K562 (cell line): ENCODE results near the gene KLK5. TPM values are rescaled to one million over a fixed set of nuclear protein-coding genes. Genes with fewer than 3 reads are reported as not detected.

Source experiments
- ATAC-seq: fragments of 200-7000 bp; cut with Tn5 transposase; 3 replicates; pipeline ENCODE4 v1.9.1; 2020; ENCODE audit warnings: moderate library complexity
- BruUV-seq: library from RNA; stranded (reverse); fragments of 400-500 nt; replicated peaks from 2 replicates; lab custom pipeline; 2021; lab: Mats Ljungman, UMichigan
- CTCF ChIA-PET: fragments of 300-600 bp; formaldehyde crosslinking; extraction: SDS; loops from one replicate; lab custom pipeline; 2021; ENCODE audit warnings: low intra/inter-chr PET ratio; lab: Yijun Ruan, JAX
- POLR2A ChIA-PET: fragments of 300-600, 350-650 bp; sonication (Branson Sonifier 250); formaldehyde crosslinking; extraction: SDS; loops from one replicate; lab custom pipeline; 2021; ENCODE audit warnings: antibody characterized with exemption, inconsistent platforms; lab: Yijun Ruan, JAX
- DNase-seq, 4 experiments: peaks; one replicate each; pipeline versions ENCODE4 v3.0.0 to v3.0.0-alpha.2; 2011 to 2018; ENCODE audit warnings: low spot score in 3 of 4, mixed read lengths in 3 of 4; ENCODE audit errors: extremely low read depth in 1 of 4
- FAIRE-seq: peaks from 2 replicates; lab custom pipeline; 2011; peaks lifted over from hg19 to GRCh38; lab: Jason Lieb, UNC
- H2AFZ ChIP-seq: 2 replicates; pipeline ENCODE4 v1.6.0; 2011; ENCODE audit warnings: low read depth, low read length, control low read depth, inconsistent platforms
- H3K27ac ChIP-seq: fragments of 200-600 bp; 3 replicates; pipeline ENCODE4 v1.8.0; 2011; ENCODE audit warnings: low read depth, mild to moderate bottlenecking, control low read depth, inconsistent platforms, low read length, moderate library complexity, mixed read lengths; ENCODE audit errors: extremely low read depth
- H3K27me3 ChIP-seq, 2 experiments: fragments of 300-600 bp in 1 of 2; 2 replicates in 1 of 2; 3 replicates in 1 of 2; pipeline versions ENCODE4 v1.6.0 to v1.8.0; 2011; ENCODE audit warnings: inconsistent platforms in 2 of 2, low read length in 2 of 2, mild to moderate bottlenecking in 1 of 2, mixed read lengths in 1 of 2, moderate library complexity in 1 of 2; ENCODE audit not compliant: control insufficient read depth in 2 of 2, insufficient read depth in 2 of 2
- H3K36me3 ChIP-seq: fragments of 300-600 bp; 3 replicates; pipeline ENCODE4 v1.8.0; 2011; ENCODE audit warnings: mild to moderate bottlenecking, low read length, inconsistent platforms; ENCODE audit not compliant: control insufficient read depth, insufficient read depth
- H3K4me1 ChIP-seq, 2 experiments: fragments of 200-600 bp in 1 of 2; replicated peaks in 1 of 2; 2 replicates in 1 of 2; 3 replicates in 1 of 2; pipeline versions ENCODE4 v1.5.1 to v1.8.0; 2011; ENCODE audit warnings: inconsistent platforms in 2 of 2, low read length in 2 of 2, mild to moderate bottlenecking in 1 of 2, mixed read lengths in 1 of 2, moderate library complexity in 1 of 2; ENCODE audit not compliant: control insufficient read depth in 2 of 2, insufficient read depth in 2 of 2
- H3K4me2 ChIP-seq: 2 replicates; pipeline ENCODE4 v1.6.1; 2011; ENCODE audit warnings: low read length, control low read depth, inconsistent platforms, mixed read lengths; ENCODE audit not compliant: insufficient read depth
- H3K4me3 ChIP-seq: fragments of 200-600 bp; sonication (generic), shearing (Covaris generic); 2 replicates; pipeline ENCODE4 v1.5.1; 2016; ENCODE audit warnings: control low read depth, inconsistent platforms
- H3K79me2 ChIP-seq: fragments of 200-600 bp; 3 replicates; pipeline ENCODE4 v1.8.0; 2011; ENCODE audit warnings: low read length, inconsistent platforms; ENCODE audit not compliant: control insufficient read depth, insufficient read depth
- H3K9ac ChIP-seq, 2 experiments: 2 replicates each; pipeline versions ENCODE4 v1.6.0 to v1.6.1; 2011; ENCODE audit warnings: low read depth in 2 of 2, low read length in 2 of 2, control low read depth in 1 of 2, inconsistent platforms in 1 of 2, mild to moderate bottlenecking in 1 of 2, mixed read lengths in 1 of 2; ENCODE audit not compliant: insufficient read depth in 1 of 2
- H3K9me1 ChIP-seq: one replicate; pipeline ENCODE4 v1.6.0; 2011; ENCODE audit warnings: inconsistent platforms, mild to moderate bottlenecking, low read length, moderate library complexity; ENCODE audit not compliant: control insufficient read depth, insufficient read depth
- H3K9me3 ChIP-seq: replicated peaks from 2 replicates; pipeline ENCODE4 v1.5.1; 2011; ENCODE audit warnings: low read depth, low read length, inconsistent platforms; ENCODE audit not compliant: control insufficient read depth, insufficient read depth
- H4K20me1 ChIP-seq: replicated peaks from 2 replicates; pipeline ENCODE4 v1.6.1; 2011; ENCODE audit warnings: low read length, inconsistent platforms, mixed read lengths; ENCODE audit not compliant: control insufficient read depth, insufficient read depth
- ATF3 ChIP-seq, 2 experiments: fragments of 450-650 bp in 1 of 2; sonication (generic) in 1 of 2; formaldehyde crosslinking in 1 of 2; IDR thresholded peaks in 1 of 2; conservative IDR thresholded peaks in 1 of 2; 2 replicates each; pipeline versions ENCODE4 v1.6.1 to v1.8.1; 2016 to 2023; ENCODE audit warnings: mild to moderate bottlenecking in 2 of 2, moderate library complexity in 2 of 2, inconsistent platforms in 1 of 2, missing genetic modification reagents in 1 of 2
- FOXO4 ChIP-seq: fragments of 450-650 bp; formaldehyde crosslinking; IDR thresholded peaks from 2 replicates; pipeline ENCODE4 v1.4.0; 2020; ENCODE audit warnings: mild to moderate bottlenecking, moderate library complexity
- KLF1 ChIP-seq: fragments of 450-650 bp; IDR thresholded peaks from 2 replicates; pipeline ENCODE4 v1.6.1; 2016; ENCODE audit warnings: missing genetic modification characterization, missing compliant biosample characterization
- PML ChIP-seq: IDR thresholded peaks from 2 replicates; pipeline ENCODE4 v1.6.1; 2012; ENCODE audit warnings: low read length, inconsistent platforms
- PRDM10 ChIP-seq: fragments of 450-650 bp; IDR thresholded peaks from 2 replicates; pipeline ENCODE4 v1.6.1; 2018; ENCODE audit not compliant: partially characterized antibody
- SMC3 ChIP-seq: conservative IDR thresholded peaks from 2 replicates; pipeline ENCODE4 v1.6.1; 2011; ENCODE audit warnings: low read depth, low read length, improper control_type of control experiment; ENCODE audit not compliant: insufficient read depth
- ZNF324 ChIP-seq: fragments of 250-450 bp; sonication (Bioruptor Pico); IDR thresholded peaks from 2 replicates; pipeline ENCODE4 v1.4.0; 2020; ENCODE audit warnings: mild to moderate bottlenecking
- ZNF592 ChIP-seq: fragments of 450-650 bp; IDR thresholded peaks from 2 replicates; pipeline ENCODE4 v1.6.1; 2017; ENCODE audit warnings: antibody characterized with exemption, mild to moderate bottlenecking
- whole genome bisulfite sequencing: fragments of 100-300 bp; shearing (Covaris generic); methylation state at CpG from one replicate; pipeline ENCODE4 v1.1.6; 2016; ENCODE audit warnings: low coverage, mixed read lengths; ENCODE audit not compliant: insufficient coverage; ENCODE audit errors: missing lambda C conversion rate; 5-methylcytosine and 5-hydroxymethylcytosine counted together
- in situ Hi-C: fragments of 300-500 bp; cut with MboI; formaldehyde crosslinking; loops from 4 replicates; pipeline ENCODE4 v1.15.0; 2018; ENCODE audit warnings: inconsistent platforms, mixed read lengths
- intact Hi-C: fragments of 100-400 bp; cut with micrococcal nuclease; formaldehyde crosslinking; loops from 2 replicates; pipeline ENCODE4 v1.14.2; 2022
- polyA plus RNA-seq, 8 experiments: library from polyadenylated mRNA; depleted of rRNA in 4 of 8; stranded (reverse) in 5 of 8; unstranded in 3 of 8; fragments of >200 nt; fragmentation: Nextera tagmentation in 2 of 8; fragmentation: Illumina TruSeq in 1 of 8; extraction: Ambion mirVana in 2 of 8; extraction: Trizol in 1 of 8; gene quantifications; 2 replicates each; pipeline versions ENCODE4 v1.2.1 to v1.2.3, GENCODE V29; 2011 to 2014; ENCODE audit warnings: inconsistent platforms in 1 of 8, missing spikeins in 1 of 8
- total RNA-seq, 7 experiments: library from RNA; depleted of rRNA in 6 of 7; stranded (reverse); fragments of >200 nt in 6 of 7; fragmentation: Illumina TruSeq in 2 of 7; extraction: Trizol in 2 of 7; gene quantifications; 2 replicates each; pipeline versions ENCODE4 v1.2.1 to v1.2.3, GENCODE V29; 2011 to 2021; ENCODE audit warnings: low replicate concordance in 1 of 7

Gene KLK5
- total and polyA plus RNA-seq, 9 of the 15 experiments (the other 6 are each of a cell fraction or from before 2014, with no cell fraction given): not detected

GRCh38 chr19:50924586-50924985, 28.3 kb downstream of the KLK5 start (continued):
- TF ChIP-seq ATF3 (IDR thresholded peaks at IDR 0.05) (no peak), ATF3 (CRISPR knock-in tag; conservative IDR thresholded peaks at IDR 0.05) (no peak)

- no peaks in the 10 kb centered on the region for H3K9me1 ChIP-seq
- no TSS peak for BruUV-seq
- 19% methylated on average over 21 of the region's 21 CpGs for WGBS
- intact Hi-C loops: loop anchor here (1.0 to 5.0 kb wide), 4 partner anchors 50 to 385 kb away; partner anchors contain the start of gene KLK2
- POLR2A ChIA-PET: interaction anchor here (0.8 to 2.4 kb wide), 8 partner anchors 10 to 198 kb away, joined by 3 to 10 read pairs (median 6); no protein-coding TSS in a partner anchor
- peaks cover 6 to 23% of the 10 kb centered on the region in 2 experiments; a peak in 3 of 5 replicates for H3K27me3 ChIP-seq
- H3K4me2 ChIP-seq: no peak overlapping the region
- no peak overlapping the region for H3K4me3 ChIP-seq
- no peaks in the 10 kb centered on the region for H3K9me3 ChIP-seq
- H3K9ac ChIP-seq: no peak overlapping the region
- H2AFZ ChIP-seq: no peak overlapping the region; the same call in 1 of the 2 replicates
- CTCF ChIA-PET: interaction anchor here (0.8 to 1.8 kb wide), 6 partner anchors 13 to 253 kb away, joined by 3 to 12 read pairs (median 6); partner anchors contain the start of gene CLEC11A
- H3K79me2 ChIP-seq: no peaks in the 10 kb centered on the region
- H3K36me3 ChIP-seq: no peaks in the 10 kb centered on the region
- ATAC-seq: peak; percentile 100
- no peaks in the 10 kb centered on the region for H3K4me1 ChIP-seq
- FAIRE-seq: peak; percentile 95
- in situ Hi-C loops: no loop called here
- H3K27ac ChIP-seq: no peak overlapping the region
- DNase-seq: peak; percentile 84 to 89 (median 87)
- 0 out of 2 replicates have a peak, but pooled peaks cover 6% of the 10 kb centered on the region for H4K20me1 ChIP-seq
- no peak for TF ChIP-seq ZNF324
- peak; percentile 84 for TF ChIP-seq SMC3
- TF ChIP-seq PRDM10: no peak
- TF ChIP-seq FOXO4: no peak
- TF ChIP-seq PML: no peak
- no peak for TF ChIP-seq KLF1
- no peak for TF ChIP-seq ZNF592
These were observed 30.5 kb downstream of the KLK5 start for GRCh38 chr19:50922317-50922853.
